ENCODE data around the gene TIMM22.

DNA sequence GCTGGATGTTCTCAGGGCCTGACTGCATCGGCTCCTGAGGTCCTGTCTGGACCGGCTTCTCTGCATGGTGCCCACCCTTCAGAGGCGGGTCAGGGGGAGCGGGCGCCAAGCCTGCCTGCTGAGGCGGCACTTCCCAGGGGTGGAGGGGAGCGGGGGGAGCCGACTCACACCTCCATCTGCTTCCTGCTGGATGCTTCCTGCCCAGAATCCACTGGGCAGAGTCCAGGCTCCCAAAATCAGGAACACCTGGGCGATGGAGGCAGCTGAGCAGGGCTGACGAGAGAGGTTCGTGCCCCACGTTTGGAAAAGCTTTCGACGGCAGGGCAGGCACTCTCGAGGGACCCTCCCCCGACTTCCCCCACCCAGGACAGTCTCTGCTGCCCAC lies 42.2 kb downstream of the TIMM22 start:
- TF ChIP-seq, protein P1, sequence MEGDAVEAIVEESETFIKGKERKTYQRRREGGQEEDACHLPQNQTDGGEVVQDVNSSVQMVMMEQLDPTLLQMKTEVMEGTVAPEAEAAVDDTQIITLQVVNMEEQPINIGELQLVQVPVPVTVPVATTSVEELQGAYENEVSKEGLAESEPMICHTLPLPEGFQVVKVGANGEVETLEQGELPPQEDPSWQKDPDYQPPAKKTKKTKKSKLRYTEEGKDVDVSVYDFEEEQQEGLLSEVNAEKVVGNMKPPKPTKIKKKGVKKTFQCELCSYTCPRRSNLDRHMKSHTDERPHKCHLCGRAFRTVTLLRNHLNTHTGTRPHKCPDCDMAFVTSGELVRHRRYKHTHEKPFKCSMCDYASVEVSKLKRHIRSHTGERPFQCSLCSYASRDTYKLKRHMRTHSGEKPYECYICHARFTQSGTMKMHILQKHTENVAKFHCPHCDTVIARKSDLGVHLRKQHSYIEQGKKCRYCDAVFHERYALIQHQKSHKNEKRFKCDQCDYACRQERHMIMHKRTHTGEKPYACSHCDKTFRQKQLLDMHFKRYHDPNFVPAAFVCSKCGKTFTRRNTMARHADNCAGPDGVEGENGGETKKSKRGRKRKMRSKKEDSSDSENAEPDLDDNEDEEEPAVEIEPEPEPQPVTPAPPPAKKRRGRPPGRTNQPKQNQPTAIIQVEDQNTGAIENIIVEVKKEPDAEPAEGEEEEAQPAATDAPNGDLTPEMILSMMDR (conservative IDR thresholded peaks at IDR 0.05): no peak
- TF ChIP-seq ZFX (IDR thresholded peaks at IDR 0.05): no peak

All from C4-2B (cell line).